OCI-LY1 (cell line): ENCODE results near the gene KPRP.

ENCODE experiments used
- H2AFZ ChIP-seq: fragments of 200-600 bp; sonication (generic), shearing (Covaris generic); 2 replicates; pipeline ENCODE4 v1.6.0; 2014; ENCODE audit warnings: antibody characterized with exemption, mild to moderate bottlenecking, low read length
- H3F3A ChIP-seq: fragments of 200-600 bp; sonication (generic), shearing (Covaris generic); 2 replicates; pipeline ENCODE4 v1.6.0; 2014; ENCODE audit warnings: mild to moderate bottlenecking, antibody characterized with exemption, low read length, moderate library complexity; ENCODE audit not compliant: insufficient read depth
- H3K27ac ChIP-seq: fragments of 200-600 bp; sonication (generic); 2 replicates; pipeline ENCODE4 v1.5.1; 2014; ENCODE audit warnings: low read length, mixed run types, mild to moderate bottlenecking, low read depth; ENCODE audit not compliant: poor library complexity, severe bottlenecking
- H3K27me3 ChIP-seq: fragments of 200-600 bp; sonication (generic); 2 replicates; pipeline ENCODE4 v1.6.0; 2014; ENCODE audit warnings: antibody characterized with exemption, mild to moderate bottlenecking, low read length, moderate library complexity; ENCODE audit not compliant: insufficient read depth
- H3K36me3 ChIP-seq: fragments of 200-600 bp; sonication (generic); 2 replicates; pipeline ENCODE4 v1.6.1; 2014; ENCODE audit warnings: mild to moderate bottlenecking, antibody characterized with exemption, low read length, moderate library complexity, mixed read lengths; ENCODE audit not compliant: insufficient read depth
- H3K4me1 ChIP-seq: fragments of 200-600 bp; sonication (generic); 2 replicates; pipeline ENCODE4 v1.5.1; 2014; ENCODE audit warnings: mild to moderate bottlenecking, low read length, moderate library complexity; ENCODE audit not compliant: insufficient read depth, severe bottlenecking
- H3K4me2 ChIP-seq: fragments of 200-600 bp; sonication (generic), shearing (Covaris generic); 2 replicates; pipeline ENCODE4 v1.6.1; 2014; ENCODE audit warnings: low read length
- H3K4me3 ChIP-seq: fragments of 200-600 bp; sonication (generic); 2 replicates; pipeline ENCODE4 v1.5.1; 2014; ENCODE audit warnings: low read length, low read depth, mild to moderate bottlenecking, mixed read lengths; ENCODE audit not compliant: poor library complexity, severe bottlenecking
- H3K79me2 ChIP-seq: fragments of 200-600 bp; shearing (Covaris generic); 2 replicates; pipeline ENCODE4 v1.6.1; 2016; ENCODE audit warnings: mixed run types, low read length, mixed read lengths; ENCODE audit not compliant: insufficient read depth
- H3K9ac ChIP-seq: fragments of 200-600 bp; sonication (generic), shearing (Covaris generic); 2 replicates; pipeline ENCODE4 v1.6.1; 2014; ENCODE audit warnings: mild to moderate bottlenecking, low read length, mixed read lengths
- H3K9me2 ChIP-seq: fragments of 200-600 bp; sonication (generic), shearing (Covaris generic); 2 replicates; pipeline ENCODE4 v1.6.1; 2014; ENCODE audit warnings: low read depth, mild to moderate bottlenecking, low read length, mixed read lengths
- H3K9me3 ChIP-seq: fragments of 200-600 bp; shearing (Covaris generic); 2 replicates; pipeline ENCODE4 v1.6.1; 2014; ENCODE audit warnings: low read length, mixed read lengths
- H4K20me1 ChIP-seq: fragments of 200-600 bp; sonication (generic), shearing (Covaris generic); 2 replicates; pipeline ENCODE4 v1.6.0; 2016; ENCODE audit warnings: mild to moderate bottlenecking, low read length; ENCODE audit not compliant: insufficient read depth
- CTCF ChIP-seq: fragments of 200-600 bp; sonication (generic), shearing (Covaris generic); IDR thresholded peaks from 2 replicates; pipeline ENCODE4 v1.5.1; 2017; ENCODE audit warnings: mild to moderate bottlenecking, antibody characterized with exemption, low read length, moderate library complexity, mixed read lengths
- EZH2 ChIP-seq: fragments of 200-600 bp; sonication (generic), shearing (Covaris generic); IDR thresholded peaks from 2 replicates; pipeline ENCODE4 v1.8.0; 2017; ENCODE audit warnings: borderline replicate concordance, mixed run types, mild to moderate bottlenecking, antibody characterized with exemption, low read length, moderate library complexity, mixed read lengths

Gene KPRP

GRCh38 chr1:152774875-152775274 lies 17.1 kb downstream of the KPRP start, which contains the start of gene LCE1F:
Gene LCE1F (plus strand): TSS chr1:152775140. CDS start chr1:152776372, 1,232 bp downstream.
- Histone ChIP-seq H3F3A (no peaks in the 10 kb centered on the region), H3K4me2 (no peak within 1 kb of the TSS), H3K4me1 (no peaks in the 10 kb centered on the region), H4K20me1 (no peaks in the 10 kb centered on the region), H3K4me3 (no peak within 1 kb of the TSS), H3K27me3 (no peaks in the 10 kb centered on the region), H3K9me2 (no peaks in the 10 kb centered on the region), H2AFZ (no peak within 1 kb of the TSS), H3K36me3 (no peaks in the 10 kb centered on the region), H3K79me2 (no peaks in the 10 kb centered on the region), H3K27ac (no peak within 1 kb of the TSS), H3K9me3 (no peaks in the 10 kb centered on the region), H3K9ac (no peak within 1 kb of the TSS)
- TF ChIP-seq EZH2 = no peak
- TF ChIP-seq CTCF = no peak; the same call in 1 of the 2 replicates

GRCh38 chr1:152776361-152776760 lies 18.5 kb downstream of the KPRP start:
- no peaks in the 10 kb centered on the region for H3K4me1 ChIP-seq
- no peaks in the 10 kb centered on the region for H3K27me3 ChIP-seq
- TF ChIP-seq EZH2 = no peak
- TF ChIP-seq CTCF = no peak
- no peaks in the 10 kb centered on the region for H4K20me1 ChIP-seq
- H3K79me2 ChIP-seq = no peaks in the 10 kb centered on the region
- no peak overlapping the region for H2AFZ ChIP-seq
- H3K27ac ChIP-seq = no peak overlapping the region
- H3F3A ChIP-seq = no peaks in the 10 kb centered on the region
- no peaks in the 10 kb centered on the region for H3K9me2 ChIP-seq
- no peaks in the 10 kb centered on the region for H3K36me3 ChIP-seq
- no peaks in the 10 kb centered on the region for H3K9me3 ChIP-seq
- no peak overlapping the region for H3K9ac ChIP-seq
- H3K4me3 ChIP-seq = no peak overlapping the region
- H3K4me2 ChIP-seq = no peak overlapping the region

GRCh38 chr1:152777510-152778137 lies 19.8 kb downstream of the KPRP start:
- no peaks in the 10 kb centered on the region for H3K79me2 ChIP-seq
- H2AFZ ChIP-seq = no peak overlapping the region
- H3K27ac ChIP-seq = no peak overlapping the region
- no peaks in the 10 kb centered on the region for H3K27me3 ChIP-seq
- no peaks in the 10 kb centered on the region for H3K4me1 ChIP-seq
- H3K9me2 ChIP-seq = no peaks in the 10 kb centered on the region
- no peaks in the 10 kb centered on the region for H3K9me3 ChIP-seq
- no peak overlapping the region for H3K4me3 ChIP-seq
- no peaks in the 10 kb centered on the region for H3K36me3 ChIP-seq
- TF ChIP-seq CTCF = peak; percentile 59; the same call in 1 of the 2 replicates
- TF ChIP-seq EZH2 = no peak
- no peak overlapping the region for H3K4me2 ChIP-seq
- no peaks in the 10 kb centered on the region for H4K20me1 ChIP-seq
- H3K9ac ChIP-seq = no peak overlapping the region
- no peaks in the 10 kb centered on the region for H3F3A ChIP-seq
